ENCODE measurements around the gene SCAP.
A peak's percentile ranks its signal among the peaks of the same experiment; 100 is the strongest.

Gene SCAP

DNA sequence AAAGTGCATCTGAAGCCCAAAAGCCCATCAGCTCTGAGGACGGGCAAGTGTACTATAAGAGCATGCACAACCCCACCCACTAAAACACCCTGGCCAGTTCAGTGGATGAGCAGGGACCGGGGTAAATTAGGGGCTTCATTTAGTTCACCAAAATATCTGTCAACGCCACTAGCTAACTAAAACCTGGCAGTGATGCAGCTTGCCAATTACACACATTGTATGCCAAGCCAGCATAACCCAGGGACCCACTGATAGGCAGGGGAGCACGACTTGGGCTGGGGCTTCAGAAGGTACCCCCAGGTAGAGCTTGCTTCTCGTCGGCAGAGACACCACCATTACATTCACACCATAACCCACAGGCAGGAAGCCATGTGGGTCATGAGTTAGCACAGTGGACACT, 47.9 kb downstream of the SCAP start:
- Histone ChIP-seq H3K79me1 (replicated peaks; ENCODE audit: low read length, poor library complexity, severe bottlenecking) (peaks cover 20% of the 10 kb centered on the region), H3K4me2 (ENCODE audit: low read length, poor library complexity, severe bottlenecking) (no peak overlapping the region), H3K27ac (ENCODE audit: low read length, poor library complexity, severe bottlenecking) (no peak overlapping the region), H2BK15ac (ENCODE audit: low read depth, poor library complexity, severe bottlenecking) (no peak overlapping the region), H2BK5ac (ENCODE audit: low read depth, low read length, poor library complexity, severe bottlenecking) (no peak overlapping the region), H3K9me3 (ENCODE audit: control insufficient read depth, low read length) (no peaks in the 10 kb centered on the region), H3K4me1 (ENCODE audit: control insufficient read depth, insufficient read depth, low read depth, low read length) (no peaks in the 10 kb centered on the region), H4K8ac (ENCODE audit: low read length) (no peak overlapping the region), H3K9ac (ENCODE audit: low read length) (no peak overlapping the region), H4K91ac (ENCODE audit: low read length) (no peak overlapping the region), H2AK5ac (ENCODE audit: low read length, severe bottlenecking) (no peak overlapping the region), H3K27me3 (ENCODE audit: control insufficient read depth in 1 of 2, insufficient read depth in 1 of 2, low read length in 2 of 2) (no peaks in the 10 kb centered on the region), H3K14ac (ENCODE audit: low read length in 2 of 2) (no peak overlapping the region), H3K4me3 (ENCODE audit: insufficient read depth in 1 of 2, low read depth in 1 of 2, low read length in 2 of 2) (no peak overlapping the region), H3K23ac (ENCODE audit: low read length in 2 of 2) (no peak overlapping the region), H2AFZ (ENCODE audit: low read depth, low read length) (no peak overlapping the region), H2BK120ac (ENCODE audit: low read depth, low read length) (no peak overlapping the region), H3K4ac (ENCODE audit: low read depth in 1 of 2, low read length in 2 of 2) (no peak overlapping the region), H3K36me3 (ENCODE audit: control insufficient read depth in 1 of 2, insufficient read depth in 2 of 2, low read depth in 1 of 2, low read length in 2 of 2) (peaks cover 68 to 83% of the 10 kb centered on the region in 2 experiments), H3K18ac (ENCODE audit: low read depth in 1 of 2, low read length in 2 of 2) (no peak overlapping the region), H2BK12ac (ENCODE audit: low read length in 2 of 2) (no peak overlapping the region)
- no peak for DNase-seq
- 97% methylated on average over 6 of the region's 6 CpGs for WGBS

GRCh38 chr3:47425959-47426358, 49.8 kb downstream of the SCAP start:
- no peak overlapping the region for H3K27ac ChIP-seq (ENCODE audit: low read length, poor library complexity, severe bottlenecking)
- H4K8ac ChIP-seq (ENCODE audit: low read length), result no peak overlapping the region
- H3K18ac ChIP-seq (ENCODE audit: low read depth in 1 of 2, low read length in 2 of 2), result no peak overlapping the region
- WGBS, result 99% methylated on average over 9 of the region's 9 CpGs
- DNase-seq, result no peak
- no peak overlapping the region for H4K91ac ChIP-seq (ENCODE audit: low read length)
- H2BK12ac ChIP-seq (ENCODE audit: low read length in 2 of 2), result no peak overlapping the region
- no peak overlapping the region for H3K4me3 ChIP-seq (ENCODE audit: insufficient read depth in 1 of 2, low read depth in 1 of 2, low read length in 2 of 2)
- H2BK5ac ChIP-seq (ENCODE audit: low read depth, low read length, poor library complexity, severe bottlenecking), result no peak overlapping the region
- no peak overlapping the region for H2BK120ac ChIP-seq (ENCODE audit: low read depth, low read length)
- no peak overlapping the region for H3K9ac ChIP-seq (ENCODE audit: low read length)
- no peaks in the 10 kb centered on the region for H3K27me3 ChIP-seq (ENCODE audit: control insufficient read depth in 1 of 2, insufficient read depth in 1 of 2, low read length in 2 of 2)
- peaks cover 8% of the 10 kb centered on the region for H3K4me1 ChIP-seq (ENCODE audit: control insufficient read depth, insufficient read depth, low read depth, low read length)
- no peak overlapping the region for H2AK5ac ChIP-seq (ENCODE audit: low read length, severe bottlenecking)
- H3K4ac ChIP-seq (ENCODE audit: low read depth in 1 of 2, low read length in 2 of 2), result no peak overlapping the region
- no peak overlapping the region for H2BK15ac ChIP-seq (ENCODE audit: low read depth, poor library complexity, severe bottlenecking)
- no peaks in the 10 kb centered on the region for H3K9me3 ChIP-seq (ENCODE audit: control insufficient read depth, low read length)
- H3K14ac ChIP-seq (ENCODE audit: low read length in 2 of 2), result no peak overlapping the region
- H2AFZ ChIP-seq (ENCODE audit: low read depth, low read length), result no peak overlapping the region
- no peak overlapping the region for H3K23ac ChIP-seq (ENCODE audit: low read length in 2 of 2)
- H3K4me2 ChIP-seq (ENCODE audit: low read length, poor library complexity, severe bottlenecking), result no peak overlapping the region
- peaks cover 76 to 79% of the 10 kb centered on the region in 2 experiments for H3K36me3 ChIP-seq (ENCODE audit: control insufficient read depth in 1 of 2, insufficient read depth in 2 of 2, low read depth in 1 of 2, low read length in 2 of 2)
- H3K79me1 ChIP-seq (replicated peaks; ENCODE audit: low read length, poor library complexity, severe bottlenecking), result peaks cover 26% of the 10 kb centered on the region

DNA sequence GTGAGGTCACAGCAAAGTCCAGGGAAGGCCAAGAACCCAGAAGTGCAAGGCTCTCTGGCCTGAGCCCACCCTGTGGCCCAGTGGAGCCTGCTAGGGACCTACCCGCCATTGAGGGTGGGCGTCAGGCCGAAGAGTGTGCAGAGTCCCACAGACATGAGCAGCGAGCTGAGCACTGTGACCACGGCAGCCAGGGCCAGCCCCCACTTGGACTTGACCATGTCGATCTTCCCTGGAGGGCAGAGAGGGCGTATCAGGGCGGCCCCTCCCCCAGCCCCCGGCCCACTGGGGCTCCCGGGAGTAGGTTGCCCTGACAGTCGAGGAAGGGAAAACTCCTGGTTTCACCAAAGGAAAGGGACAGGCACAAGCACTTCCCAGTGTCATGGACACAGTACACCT, 50.4 kb downstream of the SCAP start:
- no peak overlapping the region for H3K14ac ChIP-seq (ENCODE audit: low read length in 2 of 2)
- H2BK5ac ChIP-seq (ENCODE audit: low read depth, low read length, poor library complexity, severe bottlenecking), result no peak overlapping the region
- no peak overlapping the region for H3K4me3 ChIP-seq (ENCODE audit: insufficient read depth in 1 of 2, low read depth in 1 of 2, low read length in 2 of 2)
- H3K79me1 ChIP-seq (replicated peaks; ENCODE audit: low read length, poor library complexity, severe bottlenecking), result peaks cover 24% of the 10 kb centered on the region
- H3K4ac ChIP-seq (ENCODE audit: low read depth in 1 of 2, low read length in 2 of 2), result no peak overlapping the region
- no peak overlapping the region for H3K9ac ChIP-seq (ENCODE audit: low read length)
- H2BK12ac ChIP-seq (ENCODE audit: low read length in 2 of 2), result no peak overlapping the region
- no peaks in the 10 kb centered on the region for H3K27me3 ChIP-seq (ENCODE audit: control insufficient read depth in 1 of 2, insufficient read depth in 1 of 2, low read length in 2 of 2)
- no peak overlapping the region for H3K27ac ChIP-seq (ENCODE audit: low read length, poor library complexity, severe bottlenecking)
- no peaks in the 10 kb centered on the region for H3K9me3 ChIP-seq (ENCODE audit: control insufficient read depth, low read length)
- H4K91ac ChIP-seq (ENCODE audit: low read length), result no peak overlapping the region
- peaks cover 14% of the 10 kb centered on the region for H3K4me1 ChIP-seq (ENCODE audit: control insufficient read depth, insufficient read depth, low read depth, low read length)
- H2AK5ac ChIP-seq (ENCODE audit: low read length, severe bottlenecking), result no peak overlapping the region
- no peak overlapping the region for H4K8ac ChIP-seq (ENCODE audit: low read length)
- DNase-seq, result no peak
- H3K18ac ChIP-seq (ENCODE audit: low read depth in 1 of 2, low read length in 2 of 2), result peak overlapping the region in 1 of 2 experiments; percentile 49
- H2AFZ ChIP-seq (ENCODE audit: low read depth, low read length), result no peak overlapping the region
- peaks cover 74 to 79% of the 10 kb centered on the region in 2 experiments for H3K36me3 ChIP-seq (ENCODE audit: control insufficient read depth in 1 of 2, insufficient read depth in 2 of 2, low read depth in 1 of 2, low read length in 2 of 2)
- no peak overlapping the region for H3K23ac ChIP-seq (ENCODE audit: low read length in 2 of 2)
- H3K4me2 ChIP-seq (ENCODE audit: low read length, poor library complexity, severe bottlenecking), result no peak overlapping the region
- no peak overlapping the region for H2BK120ac ChIP-seq (ENCODE audit: low read depth, low read length)
- WGBS, result 91% methylated on average over 11 of the region's 11 CpGs
- H2BK15ac ChIP-seq (ENCODE audit: low read depth, poor library complexity, severe bottlenecking), result no peak overlapping the region

- no peaks in the 10 kb centered on the region for H3K27me3 ChIP-seq (ENCODE audit: control insufficient read depth in 1 of 2, insufficient read depth in 1 of 2, low read length in 2 of 2)
- H3K36me3 ChIP-seq (ENCODE audit: control insufficient read depth in 1 of 2, insufficient read depth in 2 of 2, low read depth in 1 of 2, low read length in 2 of 2), result peaks cover 74 to 85% of the 10 kb centered on the region in 2 experiments
- no peak overlapping the region for H2AK5ac ChIP-seq (ENCODE audit: low read length, severe bottlenecking)
- H2BK120ac ChIP-seq (ENCODE audit: low read depth, low read length), result no peak overlapping the region
- H3K4me2 ChIP-seq (ENCODE audit: low read length, poor library complexity, severe bottlenecking), result no peak overlapping the region
- peak overlapping the region in 1 of 2 experiments; percentile 49 for H3K18ac ChIP-seq (ENCODE audit: low read depth in 1 of 2, low read length in 2 of 2)
- H4K8ac ChIP-seq (ENCODE audit: low read length), result no peak overlapping the region
- peak; percentile 41 for DNase-seq
- no peak overlapping the region for H3K23ac ChIP-seq (ENCODE audit: low read length in 2 of 2)
- H3K79me1 ChIP-seq (replicated peaks; ENCODE audit: low read length, poor library complexity, severe bottlenecking), result peaks cover 24% of the 10 kb centered on the region
- peaks cover 15% of the 10 kb centered on the region for H3K4me1 ChIP-seq (ENCODE audit: control insufficient read depth, insufficient read depth, low read depth, low read length)
- no peak overlapping the region for H2BK15ac ChIP-seq (ENCODE audit: low read depth, poor library complexity, severe bottlenecking)
- no peak overlapping the region for H2BK5ac ChIP-seq (ENCODE audit: low read depth, low read length, poor library complexity, severe bottlenecking)
- H3K4me3 ChIP-seq (ENCODE audit: insufficient read depth in 1 of 2, low read depth in 1 of 2, low read length in 2 of 2), result no peak overlapping the region
- H2BK12ac ChIP-seq (ENCODE audit: low read length in 2 of 2), result no peak overlapping the region
- H3K9me3 ChIP-seq (ENCODE audit: control insufficient read depth, low read length), result no peaks in the 10 kb centered on the region
- no peak overlapping the region for H3K27ac ChIP-seq (ENCODE audit: low read length, poor library complexity, severe bottlenecking)
- no peak overlapping the region for H3K14ac ChIP-seq (ENCODE audit: low read length in 2 of 2)
- no peak overlapping the region for H2AFZ ChIP-seq (ENCODE audit: low read depth, low read length)
- no peak overlapping the region for H3K9ac ChIP-seq (ENCODE audit: low read length)
- H4K91ac ChIP-seq (ENCODE audit: low read length), result no peak overlapping the region
- no peak overlapping the region for H3K4ac ChIP-seq (ENCODE audit: low read depth in 1 of 2, low read length in 2 of 2)
- 93% methylated on average over 13 of the region's 15 CpGs for WGBS
Observed at GRCh38 chr3:47424434-47425382, 51.0 kb downstream of the SCAP start.
